Bronchial epithelial cell (primary cell): ENCODE data around the gene KRT23. TPM values are rescaled to one million over a fixed set of nuclear protein-coding genes. Genes with fewer than 3 reads are reported as not detected.
A peak's percentile ranks its signal among the peaks of the same experiment; 100 is the strongest.

Experiments
- DNase-seq: peaks from one replicate; pipeline ENCODE4 v3.0.0-alpha.2; 2010; ENCODE audit warnings: low read depth
- FAIRE-seq: peaks from 2 replicates; lab custom pipeline; 2011; peaks lifted over from hg19 to GRCh38; lab: Jason Lieb, UNC
- H3K27me3 ChIP-seq: 2 replicates; pipeline ENCODE4 v1.5.1; 2011; ENCODE audit warnings: low read length; ENCODE audit not compliant: control insufficient read depth, insufficient read depth
- H3K36me3 ChIP-seq: 2 replicates; pipeline ENCODE4 v1.5.1; 2011; ENCODE audit warnings: low read length; ENCODE audit not compliant: control insufficient read depth, insufficient read depth
- H3K4me3 ChIP-seq: 2 replicates; pipeline ENCODE4 v1.5.1; 2011; ENCODE audit warnings: mild to moderate bottlenecking, low read depth, low read length, control low read depth
- total RNA-seq: library from RNA; depleted of rRNA; stranded (reverse); fragments of >200 nt; gene quantifications from 2 replicates; pipeline ENCODE4 v1.2.1, GENCODE V29; 2014
- TF ChIP-seq, protein P1 (sequence below): IDR thresholded peaks from 2 replicates; pipeline ENCODE4 v1.5.1; 2011; ENCODE audit warnings: mild to moderate bottlenecking, moderate library complexity, low read length, control low read depth, inconsistent platforms; ENCODE audit not compliant: insufficient read depth, severe bottlenecking

The KRT23 gene, protein sequence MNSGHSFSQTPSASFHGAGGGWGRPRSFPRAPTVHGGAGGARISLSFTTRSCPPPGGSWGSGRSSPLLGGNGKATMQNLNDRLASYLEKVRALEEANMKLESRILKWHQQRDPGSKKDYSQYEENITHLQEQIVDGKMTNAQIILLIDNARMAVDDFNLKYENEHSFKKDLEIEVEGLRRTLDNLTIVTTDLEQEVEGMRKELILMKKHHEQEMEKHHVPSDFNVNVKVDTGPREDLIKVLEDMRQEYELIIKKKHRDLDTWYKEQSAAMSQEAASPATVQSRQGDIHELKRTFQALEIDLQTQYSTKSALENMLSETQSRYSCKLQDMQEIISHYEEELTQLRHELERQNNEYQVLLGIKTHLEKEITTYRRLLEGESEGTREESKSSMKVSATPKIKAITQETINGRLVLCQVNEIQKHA
- 12.9 and 29.4 TPM in 2 replicates for total RNA-seq

- FAIRE-seq (no peak), DNase-seq (no peak)
- Histone ChIP-seq H3K27me3 (no peaks in the 10 kb centered on the region), H3K36me3 (no peaks in the 10 kb centered on the region), H3K4me3 (no peak within 1 kb of the TSS)
- TF ChIP-seq, protein P1, sequence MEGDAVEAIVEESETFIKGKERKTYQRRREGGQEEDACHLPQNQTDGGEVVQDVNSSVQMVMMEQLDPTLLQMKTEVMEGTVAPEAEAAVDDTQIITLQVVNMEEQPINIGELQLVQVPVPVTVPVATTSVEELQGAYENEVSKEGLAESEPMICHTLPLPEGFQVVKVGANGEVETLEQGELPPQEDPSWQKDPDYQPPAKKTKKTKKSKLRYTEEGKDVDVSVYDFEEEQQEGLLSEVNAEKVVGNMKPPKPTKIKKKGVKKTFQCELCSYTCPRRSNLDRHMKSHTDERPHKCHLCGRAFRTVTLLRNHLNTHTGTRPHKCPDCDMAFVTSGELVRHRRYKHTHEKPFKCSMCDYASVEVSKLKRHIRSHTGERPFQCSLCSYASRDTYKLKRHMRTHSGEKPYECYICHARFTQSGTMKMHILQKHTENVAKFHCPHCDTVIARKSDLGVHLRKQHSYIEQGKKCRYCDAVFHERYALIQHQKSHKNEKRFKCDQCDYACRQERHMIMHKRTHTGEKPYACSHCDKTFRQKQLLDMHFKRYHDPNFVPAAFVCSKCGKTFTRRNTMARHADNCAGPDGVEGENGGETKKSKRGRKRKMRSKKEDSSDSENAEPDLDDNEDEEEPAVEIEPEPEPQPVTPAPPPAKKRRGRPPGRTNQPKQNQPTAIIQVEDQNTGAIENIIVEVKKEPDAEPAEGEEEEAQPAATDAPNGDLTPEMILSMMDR: no peak
Measured at GRCh38 chr17:40937384-40937819, at the start of gene KRT23. KRT23 (minus strand) TSS chr17:40937646; CDS start chr17:40936603, 1,043 bp downstream.

GRCh38 chr17:40986920-40987319 is 49.5 kb upstream of the KRT23 start:
- peak; percentile 90 for FAIRE-seq
- H3K27me3 ChIP-seq: no peaks in the 10 kb centered on the region
- no peak overlapping the region for H3K4me3 ChIP-seq
- TF ChIP-seq, protein P1: no peak
- no peaks in the 10 kb centered on the region for H3K36me3 ChIP-seq
- peak; percentile 40 for DNase-seq

GRCh38 chr17:40984226-40984625 is 46.8 kb upstream of the KRT23 start, which contains the start of gene KRT40:
KRT40 (minus strand) TSS chr17:40984326; CDS start chr17:40984273, 53 bp downstream.
- TF ChIP-seq, protein P1: no peak
- DNase-seq (no peak), FAIRE-seq (no peak)
- Histone ChIP-seq H3K36me3 (no peaks in the 10 kb centered on the region), H3K27me3 (no peaks in the 10 kb centered on the region), H3K4me3 (no peak within 1 kb of the TSS)

- no peaks in the 10 kb centered on the region for H3K36me3 ChIP-seq
- FAIRE-seq (no peak), DNase-seq (no peak)
- no peak overlapping the region for H3K4me3 ChIP-seq
- TF ChIP-seq, protein P1: no peak
- H3K27me3 ChIP-seq: no peaks in the 10 kb centered on the region
Measured at GRCh38 chr17:40981115-40981514, 43.7 kb upstream of the KRT23 start.

GRCh38 chr17:40980596-40980995 is 43.1 kb upstream of the KRT23 start:
- Histone ChIP-seq H3K27me3 (no peaks in the 10 kb centered on the region), H3K4me3 (no peak overlapping the region), H3K36me3 (no peaks in the 10 kb centered on the region)
- TF ChIP-seq, protein P1: no peak
- DNase-seq: no peak
- peak; percentile 47 for FAIRE-seq
